HUDEP-2 (cell line): ENCODE results near the gene MAP1LC3B2.

Experiments
- DNase-seq, 76 experiments: peaks; one replicate each; lab custom pipeline; 2025; ENCODE audit not compliant: unreplicated experiment in 76 of 76; lab: John Stamatoyannopoulos, UW

The MAP1LC3B2 gene

DNA sequence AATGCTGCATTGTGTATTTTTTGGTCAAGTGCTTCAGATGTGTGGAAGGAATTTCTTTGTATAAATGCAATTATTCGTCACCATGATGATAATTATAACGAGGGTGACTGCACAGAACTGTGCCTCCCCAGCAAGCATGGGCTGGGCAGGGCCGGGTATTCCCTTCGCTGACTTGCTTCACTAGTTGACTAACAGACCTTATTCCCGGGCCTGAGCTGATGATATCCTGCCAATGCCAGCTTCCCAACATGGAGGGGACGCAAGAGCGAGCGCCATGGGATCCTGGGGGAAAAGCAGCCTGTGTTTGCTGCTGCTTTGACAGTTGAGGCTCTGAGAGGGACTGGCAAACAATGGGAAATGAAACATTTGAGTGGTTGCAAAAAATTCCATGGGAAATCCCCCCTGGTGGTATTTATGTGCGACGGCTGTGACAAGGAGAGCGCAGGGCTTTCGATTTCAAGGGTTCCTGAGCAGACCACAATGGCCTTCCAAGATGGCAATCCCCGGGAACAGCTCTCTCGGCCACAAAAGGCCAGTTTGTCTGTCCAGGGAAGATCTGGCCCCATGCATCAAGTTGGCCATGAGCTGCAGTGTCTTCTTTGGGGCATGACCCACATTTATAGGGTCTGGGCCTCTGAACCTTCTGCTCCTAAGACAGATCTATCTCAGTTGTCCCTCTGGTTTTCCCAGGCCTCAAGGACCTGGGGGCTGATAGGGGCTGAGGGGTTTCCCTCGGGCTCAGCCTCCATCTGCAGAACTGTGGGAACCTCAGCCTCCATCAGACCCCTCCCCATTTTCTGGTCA lies 21.9 kb upstream of the MAP1LC3B2 start:
- no peak for DNase-seq

DNA sequence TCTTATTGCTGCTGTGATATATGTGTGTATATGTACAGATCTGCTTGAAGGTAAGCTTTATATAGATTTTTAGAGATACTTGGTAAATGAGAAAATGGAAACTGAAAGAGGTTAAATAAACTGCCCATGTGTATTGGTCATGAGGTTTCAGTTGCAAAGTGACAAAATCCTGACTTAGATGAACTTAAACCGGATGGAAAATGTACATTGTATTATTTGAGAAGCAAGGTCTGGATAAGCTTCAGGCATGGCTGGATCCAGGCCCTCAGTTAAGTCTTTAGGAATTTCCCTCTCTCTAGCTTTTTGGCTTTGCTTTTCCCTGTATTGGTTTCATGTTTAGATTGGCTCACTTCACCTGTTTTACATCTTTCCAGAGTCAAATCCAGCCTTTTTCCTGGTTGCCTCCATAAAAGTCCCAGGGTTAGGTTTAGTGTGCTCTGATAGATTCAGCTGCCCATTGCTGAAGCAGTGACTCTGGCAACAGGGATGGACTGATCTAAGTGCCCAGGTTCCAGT lies 21.0 kb upstream of the MAP1LC3B2 start:
- DNase-seq, result no peak

DNA sequence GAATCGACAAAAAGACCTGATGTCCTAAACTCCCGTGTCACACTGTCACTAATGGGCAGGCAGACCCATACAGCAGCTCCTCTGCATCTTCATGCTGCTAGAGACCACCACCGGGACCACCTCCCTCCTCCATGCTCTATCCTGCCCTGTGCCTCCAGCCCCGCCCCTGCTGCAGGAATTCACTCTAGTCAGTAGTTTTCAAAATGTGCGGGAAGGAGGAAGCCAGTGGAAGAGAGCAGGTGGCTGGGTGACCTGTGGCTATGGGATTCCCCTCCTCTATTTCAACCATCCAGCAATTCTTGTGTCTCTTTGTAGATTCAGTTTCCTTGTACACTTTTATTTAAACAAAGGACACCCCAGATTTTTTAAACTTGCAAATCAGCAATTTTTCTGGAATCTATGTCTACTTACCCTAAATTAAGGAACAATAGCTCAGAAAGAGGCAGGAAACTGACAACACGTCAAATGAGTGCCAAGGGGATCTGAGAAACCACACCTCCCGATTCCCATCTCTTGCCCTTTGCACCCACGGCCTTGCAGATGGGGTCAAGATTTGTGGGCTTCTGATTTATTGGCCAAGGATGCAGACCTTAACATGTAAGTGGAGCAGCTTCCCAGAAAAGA lies 20.4 kb upstream of the MAP1LC3B2 start:
- DNase-seq, result no peak

DNA sequence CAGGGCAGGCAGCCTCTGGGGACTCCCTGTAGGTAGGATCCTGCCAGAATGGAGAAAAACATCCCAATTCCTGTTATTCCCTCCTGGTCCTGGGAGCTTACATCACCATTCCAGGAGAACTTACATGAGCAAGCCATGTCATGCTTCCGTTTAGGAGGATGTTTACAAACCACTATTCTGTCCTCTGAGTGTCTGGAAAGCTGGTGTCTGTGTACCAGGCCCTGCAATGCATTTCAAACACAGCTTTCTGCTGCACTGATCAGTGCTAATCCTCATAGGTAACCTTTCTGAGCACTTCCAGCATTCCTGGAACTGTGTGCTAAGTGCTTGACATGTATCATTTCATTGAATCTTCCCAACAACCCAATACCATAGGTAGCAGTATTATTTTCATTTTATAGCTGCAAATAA lies 19.8 kb upstream of the MAP1LC3B2 start:
- DNase-seq, result no peak

DNA sequence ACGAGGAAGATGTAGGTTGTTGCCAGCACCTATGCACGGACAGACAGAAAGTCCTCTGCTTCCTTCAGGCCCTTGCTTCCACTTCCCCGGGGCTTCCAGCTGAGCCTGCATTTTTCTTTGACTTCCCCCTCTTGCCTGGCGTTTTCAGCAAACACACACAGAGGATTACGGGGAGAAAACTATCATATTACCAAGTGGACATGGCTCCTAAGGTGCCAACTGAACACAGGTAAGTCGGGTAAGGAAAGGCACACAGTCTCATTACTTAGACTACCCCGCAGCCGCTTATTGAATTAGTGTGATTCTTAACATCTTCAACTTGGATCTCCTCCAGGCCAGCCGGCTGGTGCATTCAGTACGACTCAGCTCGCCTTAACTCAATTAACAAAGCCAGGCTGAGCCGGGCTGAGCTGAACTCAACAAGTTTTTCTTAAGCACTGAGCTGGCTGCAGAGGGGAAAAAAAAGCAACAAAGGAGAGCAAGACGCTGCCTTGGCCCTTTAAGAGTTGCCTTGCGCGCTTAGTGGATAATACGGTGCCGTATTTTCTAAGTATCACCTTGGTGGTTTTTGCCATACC lies 19.2 kb upstream of the MAP1LC3B2 start:
- no peak for DNase-seq

DNA sequence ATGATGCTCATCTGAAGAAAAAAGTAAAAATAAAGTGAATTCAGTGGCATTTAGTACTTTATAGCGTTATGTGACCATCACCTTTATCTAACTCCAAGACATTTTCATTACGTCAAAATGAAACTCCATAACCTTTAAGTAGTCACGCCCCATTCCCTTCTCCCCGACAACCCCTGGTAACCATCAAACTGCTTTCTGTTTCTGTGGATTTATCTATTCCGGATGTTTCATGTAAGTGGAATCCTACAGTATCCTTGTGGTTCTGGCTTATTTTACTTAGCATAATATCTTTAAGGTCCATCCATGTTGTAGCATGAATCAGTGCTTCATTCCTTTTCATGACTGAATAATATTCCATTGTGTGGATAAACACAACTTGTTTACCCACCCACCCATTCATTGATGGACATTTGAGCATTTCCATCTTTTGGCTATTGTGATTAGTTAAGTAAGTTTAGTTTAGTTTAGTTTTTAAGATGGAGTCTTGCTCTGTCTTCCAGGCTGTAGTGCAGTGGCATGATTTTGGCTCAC lies 18.5 kb upstream of the MAP1LC3B2 start:
- DNase-seq, result no peak

DNA sequence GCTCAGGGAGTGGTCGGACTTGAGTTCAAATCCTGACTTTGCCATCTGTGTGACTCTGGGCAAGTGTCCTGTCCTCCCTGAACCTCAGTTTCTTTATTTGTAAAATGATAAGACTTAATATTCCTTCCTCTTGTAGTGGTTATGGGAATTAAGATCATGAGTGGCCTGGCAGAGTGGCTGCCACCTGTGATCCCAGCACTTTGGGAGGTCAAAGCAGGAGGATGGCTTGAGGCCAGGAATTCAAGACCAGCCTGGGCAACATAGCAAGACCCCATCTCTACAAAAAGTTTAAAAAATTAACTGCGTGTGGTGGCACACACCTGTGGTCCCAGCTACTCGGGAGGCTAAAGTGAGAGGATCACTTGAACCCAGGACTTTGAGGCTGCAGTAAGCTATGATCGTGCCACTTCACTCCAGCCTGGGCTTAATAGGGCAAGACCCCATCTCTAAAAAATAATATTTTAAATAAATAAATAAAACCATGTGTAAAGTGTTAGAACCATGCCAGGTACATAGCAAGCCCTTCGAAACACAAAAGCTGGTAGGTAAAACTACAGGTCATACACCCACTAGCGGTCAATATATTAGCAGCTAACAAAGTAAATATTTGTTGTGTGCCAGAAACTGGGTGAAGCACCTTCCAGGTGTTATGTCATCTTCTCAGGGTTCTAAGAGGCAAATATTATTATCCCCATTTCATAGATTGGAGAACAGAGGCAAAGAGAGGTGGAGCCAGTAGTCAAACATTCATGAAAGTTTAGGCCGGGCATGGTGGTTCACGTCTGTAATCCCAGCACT lies 17.4 kb upstream of the MAP1LC3B2 start:
- DNase-seq, result no peak

DNA sequence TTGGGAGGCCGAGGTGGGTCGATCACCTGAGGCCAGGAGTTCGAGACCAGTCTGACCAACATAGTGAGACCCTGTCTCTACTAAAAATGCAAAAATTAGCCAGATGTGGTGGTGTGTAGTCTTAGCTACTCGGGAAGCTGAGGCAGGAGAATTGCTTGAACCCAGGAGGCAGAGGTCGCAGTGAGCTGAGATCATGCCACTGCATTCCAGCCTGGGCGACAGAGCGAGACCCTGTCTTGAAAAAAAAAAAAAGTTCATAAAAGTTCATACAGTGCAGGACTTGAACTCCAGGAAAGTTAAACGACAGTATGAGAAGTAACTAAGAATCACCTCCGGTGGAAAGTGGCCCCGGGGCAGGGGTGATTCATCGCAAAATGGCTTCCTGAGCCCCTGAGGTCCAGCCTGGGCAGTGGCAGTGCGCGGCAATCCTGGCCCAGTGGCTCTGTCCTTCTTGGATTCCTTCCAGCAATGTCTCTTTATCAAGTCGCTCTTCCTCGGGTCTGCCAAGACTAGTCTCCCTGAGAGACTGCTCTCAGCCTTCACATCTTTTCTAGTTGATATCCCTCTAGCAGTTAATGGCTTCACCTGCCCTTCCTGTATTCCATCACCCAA lies 16.7 kb upstream of the MAP1LC3B2 start:
- DNase-seq, result peak in 4 of 76 experiments; percentile 5 to 19 (median 12)

DNA sequence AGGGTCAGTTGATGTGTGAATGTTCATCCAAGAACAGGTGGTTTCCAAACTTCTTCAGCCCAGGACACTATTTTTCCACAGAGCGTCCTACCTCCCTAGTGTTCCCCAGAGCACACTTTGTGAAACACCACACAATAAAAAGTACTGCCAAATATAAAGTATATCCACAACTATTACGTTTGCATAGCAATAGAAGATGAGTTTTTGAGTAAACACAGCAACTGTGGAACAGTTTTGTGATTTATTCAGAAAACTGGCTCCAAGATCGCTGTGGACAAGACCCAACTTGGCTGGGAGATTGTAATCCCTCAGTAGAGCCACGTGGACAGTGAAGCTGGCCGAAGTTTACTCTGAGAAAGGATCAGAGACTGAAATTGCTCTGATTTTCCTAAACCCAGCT lies 14.5 kb upstream of the MAP1LC3B2 start:
- no peak for DNase-seq

DNA sequence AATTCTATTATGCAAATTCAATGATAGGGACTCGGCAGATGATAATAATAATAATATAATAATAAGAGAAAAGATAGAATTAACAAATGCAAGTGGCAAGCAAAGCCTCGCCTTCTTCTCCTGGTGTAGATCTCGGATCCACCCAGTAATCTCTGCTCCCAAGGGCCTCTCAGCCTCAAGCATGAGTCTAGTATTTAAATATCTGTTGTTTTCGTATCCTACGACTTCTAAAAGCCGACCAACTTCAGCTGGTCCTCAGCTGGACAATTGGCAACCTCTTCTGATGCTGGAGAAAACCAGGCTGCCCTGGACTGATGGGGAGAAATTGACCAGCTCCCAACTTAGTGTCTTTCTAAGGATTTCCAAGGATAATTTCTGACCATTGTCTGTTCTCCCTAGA lies 14.0 kb upstream of the MAP1LC3B2 start:
- DNase-seq, result no peak

DNA sequence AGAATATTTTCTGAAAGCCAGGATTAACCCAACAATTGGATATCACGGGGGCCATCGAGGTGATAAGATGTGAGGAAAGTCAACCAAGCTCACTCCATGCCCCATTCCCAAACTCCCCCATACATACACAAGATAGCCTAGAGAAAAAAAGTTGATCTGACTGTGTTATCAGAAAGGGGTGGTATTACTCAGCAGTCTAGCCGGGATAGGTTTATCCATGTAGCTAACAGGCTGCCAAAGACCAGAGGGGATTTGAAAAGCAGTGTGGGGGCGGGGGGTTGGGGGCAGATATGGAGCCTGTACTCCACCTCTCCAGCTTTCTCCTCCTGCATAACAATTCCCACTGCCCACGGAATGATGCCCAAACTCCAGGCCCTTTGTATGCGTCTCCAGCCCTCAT lies 13.2 kb upstream of the MAP1LC3B2 start:
- DNase-seq, result no peak

DNA sequence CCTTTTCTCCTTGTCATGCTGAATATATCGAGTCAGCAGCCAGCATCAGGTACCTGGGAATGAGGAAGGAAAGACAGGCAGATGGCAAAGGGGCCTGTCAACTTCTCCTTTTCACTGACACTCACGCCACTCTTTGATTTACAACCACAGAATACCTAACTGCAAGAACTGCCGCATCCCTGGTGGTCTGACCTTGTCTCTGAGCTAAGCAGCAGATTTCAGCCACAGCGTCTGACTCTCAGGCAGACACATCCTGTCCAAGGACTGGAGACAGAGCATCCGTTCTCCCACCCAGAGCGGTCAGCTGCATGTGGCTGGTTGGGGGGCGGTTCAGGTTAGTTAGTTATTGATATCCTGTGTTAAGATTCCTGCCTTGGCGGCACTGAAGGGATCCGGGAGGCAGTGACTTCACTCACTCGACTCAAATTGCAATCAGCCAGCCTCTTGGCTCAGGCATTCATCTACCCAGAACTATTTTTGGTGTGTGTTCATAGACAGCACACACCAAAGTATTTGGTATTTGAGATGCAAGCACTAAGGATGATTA lies 11.2 kb upstream of the MAP1LC3B2 start:
- no peak for DNase-seq

DNA sequence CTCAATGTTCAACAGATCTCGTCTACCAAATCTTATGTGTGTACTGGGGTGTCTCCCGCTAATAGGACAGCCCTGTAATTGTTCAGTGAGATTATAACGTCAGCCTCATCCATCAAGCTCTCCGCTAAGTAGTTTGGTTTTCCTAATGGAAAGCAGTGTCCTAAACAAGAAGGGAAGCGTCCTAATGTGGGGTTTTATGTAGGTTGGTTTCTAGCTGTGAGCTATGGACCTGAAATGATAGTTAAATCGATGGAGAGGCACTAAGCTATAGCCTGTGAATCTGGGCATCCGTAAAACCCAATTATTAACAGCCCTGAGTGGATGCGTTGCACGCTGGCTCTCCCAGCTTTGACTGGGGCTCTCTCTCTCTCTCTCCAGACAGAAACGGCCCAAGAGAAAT lies 9.2 kb upstream of the MAP1LC3B2 start:
- DNase-seq, result no peak

DNA sequence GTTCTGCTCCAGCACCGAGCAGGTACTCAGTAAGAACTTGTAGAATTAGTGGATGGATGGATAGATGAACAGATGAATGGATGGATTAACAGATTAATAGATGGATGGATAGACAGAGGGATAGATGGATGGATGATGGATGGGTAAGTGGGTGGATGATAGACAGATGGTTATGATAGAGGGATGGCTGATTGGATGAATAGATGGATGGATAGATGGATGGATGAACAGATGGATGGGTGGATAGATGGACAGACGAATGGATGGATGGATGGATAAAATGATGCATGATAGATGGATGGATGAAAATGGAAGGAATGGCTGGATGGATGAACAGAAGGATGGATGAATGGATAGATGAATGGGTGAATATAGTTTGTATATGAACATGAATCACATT lies 8.0 kb upstream of the MAP1LC3B2 start:
- DNase-seq, result no peak

DNA sequence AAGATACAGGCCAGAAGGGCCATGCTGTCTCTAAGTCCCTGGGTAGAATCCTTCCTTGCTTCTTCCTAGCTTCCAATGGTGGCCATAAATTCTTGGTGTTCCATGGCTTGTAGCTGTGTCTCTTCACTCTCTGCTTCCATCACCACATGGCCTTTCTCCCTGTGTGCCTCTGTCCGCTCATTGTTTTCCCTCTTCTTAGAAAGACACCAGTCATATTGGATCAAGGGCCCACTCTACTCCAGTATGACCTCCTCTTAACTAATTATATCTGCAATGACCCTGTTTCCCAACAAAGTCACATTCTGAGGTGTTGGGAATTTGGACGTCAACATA lies 7.6 kb upstream of the MAP1LC3B2 start:
- DNase-seq, result no peak

DNA sequence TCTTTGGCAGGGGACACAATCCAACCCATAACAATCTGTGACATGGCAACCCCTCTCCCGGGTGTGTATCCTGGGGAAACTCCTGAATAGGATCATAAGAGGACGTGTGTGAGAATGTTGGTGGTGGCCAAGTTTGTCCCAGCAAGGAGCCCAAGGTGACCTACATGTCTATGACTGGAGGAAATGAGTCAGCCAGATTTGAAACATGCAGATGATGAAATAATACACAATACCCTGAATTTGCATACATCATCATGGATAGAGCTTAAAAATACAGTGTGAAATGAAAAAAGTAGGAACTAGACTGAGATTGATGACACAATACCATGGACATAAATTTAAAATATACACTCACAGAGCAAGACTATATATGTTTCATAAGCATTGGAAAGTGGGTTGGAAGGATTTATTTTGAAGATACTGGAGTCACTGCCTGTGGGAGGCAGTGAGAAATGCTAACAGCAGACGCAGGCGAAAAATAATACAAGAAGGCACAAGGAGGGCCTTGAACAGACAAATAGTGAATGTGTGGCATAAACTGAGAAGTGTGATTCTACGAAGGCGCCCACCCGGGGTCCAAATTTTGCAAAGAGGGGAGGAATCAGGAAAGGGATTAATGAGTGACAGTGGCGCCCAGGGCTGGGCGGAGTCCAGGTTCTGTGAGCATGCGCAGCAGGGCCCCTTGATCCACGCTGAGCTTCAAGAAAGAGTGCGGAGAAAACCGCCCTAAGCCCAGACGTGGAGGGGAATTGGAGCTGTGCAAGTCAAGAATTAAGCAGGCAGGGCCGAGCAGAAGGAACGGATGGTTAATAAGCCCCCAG lies 7.0 kb upstream of the MAP1LC3B2 start:
- DNase-seq, result no peak

DNA sequence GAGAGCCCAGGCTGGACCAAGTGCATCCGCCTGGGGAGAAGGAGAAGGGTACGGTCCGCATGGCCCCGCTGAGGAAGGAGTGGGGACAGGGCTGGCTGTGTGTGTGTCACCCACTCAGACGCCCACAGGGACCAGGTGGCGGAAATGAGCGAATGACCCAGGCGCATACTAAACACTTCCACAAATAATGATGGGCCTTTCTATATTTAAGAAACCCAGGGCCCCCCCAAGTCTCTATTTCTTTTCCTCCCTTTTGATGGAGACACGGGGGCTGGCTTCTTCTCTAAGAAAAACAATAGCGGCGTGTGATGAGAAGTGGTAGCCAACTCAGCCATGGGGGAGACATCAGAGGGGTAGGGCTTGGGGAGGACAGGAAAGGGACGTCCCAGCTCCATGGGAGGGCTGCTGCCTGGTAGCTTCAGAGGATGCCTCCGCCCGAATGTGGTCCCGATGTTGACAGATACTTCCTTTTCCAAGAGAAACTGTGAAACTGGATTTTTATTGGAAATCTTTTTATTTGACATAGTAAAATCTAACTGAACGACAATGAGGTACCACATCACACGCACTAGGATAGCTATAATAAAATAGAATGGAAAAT lies 6.3 kb upstream of the MAP1LC3B2 start:
- DNase-seq, result no peak

DNA sequence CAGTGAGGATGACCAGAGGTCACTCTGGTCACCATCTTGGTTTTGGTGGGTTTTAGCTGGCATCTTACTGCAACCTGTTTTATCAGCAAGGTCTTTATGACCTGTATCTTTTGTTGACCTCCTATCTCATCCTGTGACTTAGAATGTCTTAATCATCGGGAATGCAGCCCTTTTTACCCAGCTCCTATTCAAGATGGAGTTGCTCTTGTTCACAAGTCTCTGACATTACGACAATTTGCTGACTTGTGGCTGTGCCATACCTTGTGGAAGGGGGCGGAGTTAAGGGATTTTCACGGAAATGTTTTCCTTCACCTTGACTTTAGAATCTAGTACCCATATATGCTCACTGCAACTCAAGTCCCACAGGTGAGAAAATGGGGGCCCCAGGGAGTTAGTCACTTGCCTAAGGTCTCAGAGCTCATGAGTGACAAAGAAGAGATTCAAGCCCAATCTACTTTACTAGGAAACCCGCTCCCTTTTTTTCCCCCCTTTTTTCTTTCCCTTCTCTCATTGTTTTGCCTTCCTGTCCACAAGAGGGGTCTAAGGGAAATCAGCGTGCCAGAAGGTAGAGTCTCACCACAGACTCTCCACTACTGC lies 2.7 kb upstream of the MAP1LC3B2 start:
- no peak for DNase-seq
